ENCODE data around the gene MARCKSL1.
A peak's percentile ranks its signal among the peaks of the same experiment; 100 is the strongest.

- TF ChIP-seq CTCF (IDR thresholded peaks at IDR 0.05; ENCODE audit: control extremely low read depth in 1 of 3, insufficient read depth in 1 of 3, low read depth in 1 of 3, low read length in 3 of 3): no peak
- TF ChIP-seq POLR2AphosphoS5 (IDR thresholded peaks at IDR 0.05; ENCODE audit: low read depth, low read length): peak; percentile 75; the same call in 1 of the 2 replicates
- no peak for TF ChIP-seq MAX (IDR thresholded peaks at IDR 0.05)
- TF ChIP-seq PHF8 (conservative IDR thresholded peaks at IDR 0.05; ENCODE audit: low read depth, low read length): no peak
- no peak for TF ChIP-seq EZH2 (IDR thresholded peaks at IDR 0.05; ENCODE audit: low read depth, low read length, severe bottlenecking)
These were observed 4.5 kb downstream of the MARCKSL1 start for GRCh38 chr1:32331549-32331948.

Data from H1 (cell line).